ENCODE results near the gene DYDC2. TPM values are rescaled to one million over a fixed set of nuclear protein-coding genes. Genes with fewer than 3 reads are reported as not detected.

Gene DYDC2
- total RNA-seq, 1 experiment from 2014 or later, result not detected

GRCh38 chr10:80412486-80412885 lies 55.9 kb downstream of the DYDC2 start:
- ChIA-PET CTCF (no interaction called here), POLR2A (no interaction called here)
- H3K4me1 ChIP-seq (ENCODE audit: control insufficient read depth, insufficient read depth, low read length), result peaks cover 16% of the 10 kb centered on the region; the same call in 1 of the 2 replicates
- in situ Hi-C loops (cut with HindIII; ENCODE audit: low pct_unique_long_range_greater_than_20kb, low sequenced_read_pairs) (no loop called here), intact Hi-C loops (cut with micrococcal nuclease; ENCODE audit: unreplicated experiment) (no loop called here)
- no peaks in the 10 kb centered on the region for H3K9me3 ChIP-seq (ENCODE audit: control insufficient read depth, insufficient read depth, low read depth, low read length)
- H3K27ac ChIP-seq (ENCODE audit: low read length), result no peak overlapping the region
- TF ChIP-seq TCF7L2 (IDR thresholded peaks at IDR 0.05; ENCODE audit: low read depth, low read length) (no peak), CTCF (IDR thresholded peaks at IDR 0.05) (no peak), POLR2AphosphoS5 (IDR thresholded peaks at IDR 0.05; ENCODE audit: low read depth, low read length) (no peak), REST (IDR thresholded peaks at IDR 0.05; ENCODE audit: insufficient read depth in 1 of 2, low read depth in 2 of 2, low read length in 1 of 2) (no peak), SIN3A (IDR thresholded peaks at IDR 0.05; ENCODE audit: borderline replicate concordance, insufficient read depth, low read depth, low read length) (no peak)
- ATAC-seq (no peak), DNase-seq (ENCODE audit: low read depth, low spot score) (no peak)
- H3K27me3 ChIP-seq (ENCODE audit: control insufficient read depth, insufficient read depth, low read length), result no peaks in the 10 kb centered on the region
- H3K4me3 ChIP-seq (ENCODE audit: low read depth in 2 of 2, low read length in 2 of 2), result no peak overlapping the region
- no peaks in the 10 kb centered on the region for H3K36me3 ChIP-seq (ENCODE audit: control insufficient read depth, insufficient read depth, low read length)
- BruUV-seq (replicated peaks), result no TSS peak

- Histone ChIP-seq H3K4me1 (ENCODE audit: control insufficient read depth, insufficient read depth, low read length) (peaks cover 16% of the 10 kb centered on the region; the same call in 1 of the 2 replicates), H3K27me3 (ENCODE audit: control insufficient read depth, insufficient read depth, low read length) (no peaks in the 10 kb centered on the region), H3K9me3 (ENCODE audit: control insufficient read depth, insufficient read depth, low read depth, low read length) (no peaks in the 10 kb centered on the region), H3K4me3 (ENCODE audit: low read depth in 2 of 2, low read length in 2 of 2) (no peak overlapping the region), H3K27ac (ENCODE audit: low read length) (no peak overlapping the region), H3K36me3 (ENCODE audit: control insufficient read depth, insufficient read depth, low read length) (no peaks in the 10 kb centered on the region)
- CTCF ChIA-PET, result interaction anchor here (0.7 kb wide), 1 partner anchor 92 kb away, joined by 3 read pairs; no protein-coding TSS in a partner anchor
- no peak for ATAC-seq
- intact Hi-C loops (cut with micrococcal nuclease; ENCODE audit: unreplicated experiment), result no loop called here
- BruUV-seq (replicated peaks), result no TSS peak
- POLR2A ChIA-PET, result no interaction called here
- in situ Hi-C loops (cut with HindIII; ENCODE audit: low pct_unique_long_range_greater_than_20kb, low sequenced_read_pairs), result no loop called here
- TF ChIP-seq REST (IDR thresholded peaks at IDR 0.05; ENCODE audit: insufficient read depth in 1 of 2, low read depth in 2 of 2, low read length in 1 of 2) (no peak), SIN3A (IDR thresholded peaks at IDR 0.05; ENCODE audit: borderline replicate concordance, insufficient read depth, low read depth, low read length) (no peak), POLR2AphosphoS5 (IDR thresholded peaks at IDR 0.05; ENCODE audit: low read depth, low read length) (no peak), TCF7L2 (IDR thresholded peaks at IDR 0.05; ENCODE audit: low read depth, low read length) (no peak), CTCF (IDR thresholded peaks at IDR 0.05) (no peak)
- DNase-seq (ENCODE audit: low read depth, low spot score), result no peak
Observed at GRCh38 chr10:80413271-80413996, 56.9 kb downstream of the DYDC2 start.
